HEK293 (cell line): ENCODE data around the gene ADRB2.

Source experiments
- CTCF ChIA-PET: fragments of 350-600 bp; formaldehyde crosslinking; extraction: SDS; loops from one replicate; lab custom pipeline; 2021; ENCODE audit warnings: antibody characterized with exemption; lab: Yijun Ruan, JAX
- POLR2A ChIA-PET: fragments of 300-600 bp; formaldehyde crosslinking; extraction: SDS; loops from one replicate; lab custom pipeline; 2020; ENCODE audit warnings: antibody characterized with exemption, inconsistent platforms; lab: Yijun Ruan, JAX
- H3K27ac ChIP-seq: fragments of 200-500 bp; sonication (Bioruptor generic); 2 replicates; pipeline ENCODE4 v1.5.1; 2014; ENCODE audit warnings: low read depth, low read length, control low read depth, inconsistent platforms; ENCODE audit errors: extremely low read depth
- H3K36me3 ChIP-seq, 2 experiments: fragments of 200-500 bp in 1 of 2; sonication (Bioruptor generic) in 1 of 2; 1 replicate in 1 of 2; 2 replicates in 1 of 2; pipeline ENCODE4 v1.5.1; 2014 to 2017; ENCODE audit warnings: inconsistent platforms in 2 of 2, low read length in 2 of 2; ENCODE audit not compliant: control insufficient read depth in 2 of 2, insufficient read depth in 1 of 2
- H3K4me1 ChIP-seq: fragments of 200-500 bp; sonication (Bioruptor generic); 2 replicates; pipeline ENCODE4 v1.5.1; 2014; ENCODE audit warnings: mild to moderate bottlenecking, low read length, inconsistent platforms; ENCODE audit not compliant: control insufficient read depth, insufficient read depth
- H3K4me3 ChIP-seq: 2 replicates; pipeline ENCODE4 v1.5.1; 2011; ENCODE audit warnings: low read depth, mild to moderate bottlenecking, control low read depth, low read length, moderate library complexity
- H3K9me3 ChIP-seq: fragments of 200-500 bp; sonication (Bioruptor generic); 2 replicates; pipeline ENCODE4 v1.5.1; 2014; ENCODE audit warnings: low read depth, low read length, inconsistent platforms; ENCODE audit not compliant: control insufficient read depth, insufficient read depth
- FEZF1 ChIP-seq: fragments of 450-650 bp; formaldehyde crosslinking; IDR thresholded peaks from 2 replicates; pipeline ENCODE4 v1.5.1; 2016; ENCODE audit warnings: missing biosample characterization, missing genetic modification characterization
- GLI4 ChIP-seq: fragments of 450-650 bp; formaldehyde crosslinking; IDR thresholded peaks from 2 replicates; pipeline ENCODE4 v1.5.1; 2016; ENCODE audit warnings: missing biosample characterization, missing genetic modification characterization
- GLIS1 ChIP-seq: fragments of 450-650 bp; formaldehyde crosslinking; IDR thresholded peaks from 2 replicates; pipeline ENCODE4 v1.5.1; 2016; ENCODE audit warnings: missing biosample characterization, missing genetic modification characterization
- KLF9 ChIP-seq: fragments of 450-650 bp; formaldehyde crosslinking; IDR thresholded peaks from 2 replicates; pipeline ENCODE4 v1.5.1; 2016; ENCODE audit warnings: missing biosample characterization, missing genetic modification characterization, low read depth
- OSR2 ChIP-seq: fragments of 450-650 bp; formaldehyde crosslinking; IDR thresholded peaks from 2 replicates; pipeline ENCODE4 v1.5.1; 2016; ENCODE audit warnings: missing biosample characterization, missing genetic modification characterization
- RBAK ChIP-seq: fragments of 450-650 bp; formaldehyde crosslinking; IDR thresholded peaks from 2 replicates; pipeline ENCODE4 v1.5.1; 2016; ENCODE audit warnings: missing biosample characterization, missing genetic modification characterization
- SP3 ChIP-seq: fragments of 450-650 bp; formaldehyde crosslinking; IDR thresholded peaks from 2 replicates; pipeline ENCODE4 v1.5.1; 2016; ENCODE audit warnings: missing biosample characterization, missing genetic modification characterization
- ZBTB17 ChIP-seq: fragments of 450-650 bp; formaldehyde crosslinking; IDR thresholded peaks from 2 replicates; pipeline ENCODE4 v1.5.1; 2016; ENCODE audit warnings: missing biosample characterization, missing genetic modification characterization
- ZNF16 ChIP-seq: fragments of 450-650 bp; formaldehyde crosslinking; IDR thresholded peaks from 2 replicates; pipeline ENCODE4 v1.5.1; 2016; ENCODE audit warnings: low read depth, missing biosample characterization, missing genetic modification characterization
- ZNF174 ChIP-seq: fragments of 450-650 bp; formaldehyde crosslinking; IDR thresholded peaks from 2 replicates; pipeline ENCODE4 v1.5.0; 2017; ENCODE audit warnings: missing biosample characterization, mild to moderate bottlenecking, missing genetic modification characterization
- ZNF184 ChIP-seq: fragments of 450-650 bp; IDR thresholded peaks from 2 replicates; pipeline ENCODE4 v1.5.1; 2018; ENCODE audit warnings: missing biosample characterization, mild to moderate bottlenecking, missing genetic modification characterization
- ZNF211 ChIP-seq: fragments of 450-650 bp; formaldehyde crosslinking; IDR thresholded peaks from 2 replicates; pipeline ENCODE4 v1.5.1; 2016; ENCODE audit warnings: low read depth, missing biosample characterization, missing genetic modification characterization
- ZNF23 ChIP-seq: fragments of 450-650 bp; formaldehyde crosslinking; IDR thresholded peaks from 2 replicates; pipeline ENCODE4 v1.5.1; 2016; ENCODE audit warnings: missing biosample characterization, missing genetic modification characterization, borderline replicate concordance
- ZNF248 ChIP-seq: fragments of 450-650 bp; formaldehyde crosslinking; IDR thresholded peaks from 2 replicates; pipeline ENCODE4 v1.5.1; 2017; ENCODE audit warnings: missing biosample characterization, missing genetic modification characterization
- ZNF266 ChIP-seq: fragments of 450-650 bp; formaldehyde crosslinking; IDR thresholded peaks from 2 replicates; pipeline ENCODE4 v1.5.1; 2016; ENCODE audit warnings: missing biosample characterization, missing genetic modification characterization, low read depth
- ZNF311 ChIP-seq: fragments of 450-650 bp; formaldehyde crosslinking; IDR thresholded peaks from 2 replicates; pipeline ENCODE4 v1.5.1; 2017; ENCODE audit warnings: missing biosample characterization, missing genetic modification characterization, borderline replicate concordance
- ZNF350 ChIP-seq: fragments of 450-650 bp; formaldehyde crosslinking; IDR thresholded peaks from 2 replicates; pipeline ENCODE4 v1.5.0; 2017; ENCODE audit warnings: missing biosample characterization, mild to moderate bottlenecking, missing genetic modification characterization
- ZNF488 ChIP-seq: fragments of 450-650 bp; formaldehyde crosslinking; IDR thresholded peaks from 2 replicates; pipeline ENCODE4 v1.5.1; 2016; ENCODE audit warnings: missing biosample characterization, missing genetic modification characterization
- ZNF510 ChIP-seq: fragments of 450-650 bp; formaldehyde crosslinking; IDR thresholded peaks from 2 replicates; pipeline ENCODE4 v1.5.1; 2018; ENCODE audit warnings: mild to moderate bottlenecking, missing genetic modification characterization, missing biosample characterization; ENCODE audit not compliant: insufficient replicate concordance
- ZNF521 ChIP-seq: fragments of 450-650 bp; formaldehyde crosslinking; IDR thresholded peaks from 2 replicates; pipeline ENCODE4 v1.5.1; 2017; ENCODE audit warnings: missing biosample characterization, mild to moderate bottlenecking, missing genetic modification characterization
- ZNF530 ChIP-seq: fragments of 450-650 bp; formaldehyde crosslinking; IDR thresholded peaks from 2 replicates; pipeline ENCODE4 v1.5.1; 2016; ENCODE audit warnings: low read depth, missing biosample characterization, missing genetic modification characterization
- ZNF548 ChIP-seq: fragments of 450-650 bp; formaldehyde crosslinking; IDR thresholded peaks from 2 replicates; pipeline ENCODE4 v1.5.1; 2016; ENCODE audit warnings: missing biosample characterization, missing genetic modification characterization
- ZNF623 ChIP-seq: fragments of 450-650 bp; formaldehyde crosslinking; IDR thresholded peaks from 2 replicates; pipeline ENCODE4 v1.5.1; 2016; ENCODE audit warnings: missing biosample characterization, missing genetic modification characterization
- ZNF624 ChIP-seq: fragments of 450-650 bp; formaldehyde crosslinking; IDR thresholded peaks from 2 replicates; pipeline ENCODE4 v1.5.1; 2017; ENCODE audit warnings: missing biosample characterization, missing genetic modification characterization
- ZNF658 ChIP-seq: fragments of 450-650 bp; formaldehyde crosslinking; IDR thresholded peaks from 2 replicates; pipeline ENCODE4; 2016; ENCODE audit warnings: missing biosample characterization, missing genetic modification characterization
- ZNF664 ChIP-seq: fragments of 450-650 bp; formaldehyde crosslinking; IDR thresholded peaks from 2 replicates; pipeline ENCODE4 v1.5.1; 2016; ENCODE audit warnings: missing biosample characterization, missing genetic modification characterization
- ZNF776 ChIP-seq: fragments of 450-650 bp; formaldehyde crosslinking; IDR thresholded peaks from 2 replicates; pipeline ENCODE4 v1.5.0; 2017; ENCODE audit warnings: missing biosample characterization, missing genetic modification characterization, borderline replicate concordance
- ZNF837 ChIP-seq: fragments of 450-650 bp; formaldehyde crosslinking; IDR thresholded peaks from 2 replicates; pipeline ENCODE4 v1.5.1; 2016; ENCODE audit warnings: missing biosample characterization, missing genetic modification characterization
- ZSCAN16 ChIP-seq: fragments of 450-650 bp; formaldehyde crosslinking; IDR thresholded peaks from 2 replicates; pipeline ENCODE4 v1.5.1; 2016; ENCODE audit warnings: missing biosample characterization, missing genetic modification characterization
- TF ChIP-seq, protein P1 (sequence below): fragments of 450-650 bp; formaldehyde crosslinking; IDR thresholded peaks from 2 replicates; pipeline ENCODE4 v1.5.1; 2016; ENCODE audit warnings: missing biosample characterization, missing genetic modification characterization
- TF ChIP-seq, protein P2 (sequence below): fragments of 450-650 bp; formaldehyde crosslinking; IDR thresholded peaks from 2 replicates; pipeline ENCODE4 v1.5.1; 2016; ENCODE audit warnings: missing biosample characterization, missing genetic modification characterization, borderline replicate concordance

Gene ADRB2

DNA sequence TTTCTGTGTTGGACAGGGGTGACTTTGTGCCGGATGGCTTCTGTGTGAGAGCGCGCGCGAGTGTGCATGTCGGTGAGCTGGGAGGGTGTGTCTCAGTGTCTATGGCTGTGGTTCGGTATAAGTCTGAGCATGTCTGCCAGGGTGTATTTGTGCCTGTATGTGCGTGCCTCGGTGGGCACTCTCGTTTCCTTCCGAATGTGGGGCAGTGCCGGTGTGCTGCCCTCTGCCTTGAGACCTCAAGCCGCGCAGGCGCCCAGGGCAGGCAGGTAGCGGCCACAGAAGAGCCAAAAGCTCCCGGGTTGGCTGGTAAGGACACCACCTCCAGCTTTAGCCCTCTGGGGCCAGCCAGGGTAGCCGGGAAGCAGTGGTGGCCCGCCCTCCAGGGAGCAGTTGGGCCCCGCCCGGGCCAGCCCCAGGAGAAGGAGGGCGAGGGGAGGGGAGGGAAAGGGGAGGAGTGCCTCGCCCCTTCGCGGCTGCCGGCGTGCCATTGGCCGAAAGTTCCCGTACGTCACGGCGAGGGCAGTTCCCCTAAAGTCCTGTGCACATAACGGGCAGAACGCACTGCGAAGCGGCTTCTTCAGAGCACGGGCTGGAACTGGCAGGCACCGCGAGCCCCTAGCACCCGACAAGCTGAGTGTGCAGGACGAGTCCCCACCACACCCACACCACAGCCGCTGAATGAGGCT, at the start of gene ADRB2:
Gene ADRB2, plus strand, starts transcription at position 559 of the 686 bp plus-strand sequence. CDS start 221 bp downstream, outside the sequence.
- Histone ChIP-seq H3K4me3 (peak within 1 kb of the TSS; percentile 69), H3K27ac (peak within 1 kb of the TSS; percentile 46; the same call in 1 of the 2 replicates), H3K9me3 (no peaks in the 10 kb centered on the region), H3K36me3 (no peaks in the 10 kb centered on the region), H3K4me1 (peaks cover 21% of the 10 kb centered on the region; the same call in 1 of the 2 replicates)
- ChIA-PET POLR2A (interaction anchor here (0.7 to 1.5 kb wide), 14 partner anchors 8 to 198 kb away, joined by 3 to 4 read pairs (median 3); no protein-coding TSS in a partner anchor), CTCF (interaction anchor here (0.6 to 1.8 kb wide), 11 partner anchors 9 to 417 kb away, joined by 3 to 6 read pairs (median 3); no protein-coding TSS in a partner anchor)
- no peak for TF ChIP-seq ZNF184 (tag by site-specific recombination)
- peak; percentile 22; the same call in 1 of the 2 replicates for TF ChIP-seq FEZF1 (tag by site-specific recombination)
- no peak for TF ChIP-seq ZNF23 (tag by site-specific recombination)
- no peak for TF ChIP-seq ZNF658
- TF ChIP-seq ZNF624 = no peak
- no peak for TF ChIP-seq RBAK (tag by site-specific recombination)
- TF ChIP-seq, protein P1, sequence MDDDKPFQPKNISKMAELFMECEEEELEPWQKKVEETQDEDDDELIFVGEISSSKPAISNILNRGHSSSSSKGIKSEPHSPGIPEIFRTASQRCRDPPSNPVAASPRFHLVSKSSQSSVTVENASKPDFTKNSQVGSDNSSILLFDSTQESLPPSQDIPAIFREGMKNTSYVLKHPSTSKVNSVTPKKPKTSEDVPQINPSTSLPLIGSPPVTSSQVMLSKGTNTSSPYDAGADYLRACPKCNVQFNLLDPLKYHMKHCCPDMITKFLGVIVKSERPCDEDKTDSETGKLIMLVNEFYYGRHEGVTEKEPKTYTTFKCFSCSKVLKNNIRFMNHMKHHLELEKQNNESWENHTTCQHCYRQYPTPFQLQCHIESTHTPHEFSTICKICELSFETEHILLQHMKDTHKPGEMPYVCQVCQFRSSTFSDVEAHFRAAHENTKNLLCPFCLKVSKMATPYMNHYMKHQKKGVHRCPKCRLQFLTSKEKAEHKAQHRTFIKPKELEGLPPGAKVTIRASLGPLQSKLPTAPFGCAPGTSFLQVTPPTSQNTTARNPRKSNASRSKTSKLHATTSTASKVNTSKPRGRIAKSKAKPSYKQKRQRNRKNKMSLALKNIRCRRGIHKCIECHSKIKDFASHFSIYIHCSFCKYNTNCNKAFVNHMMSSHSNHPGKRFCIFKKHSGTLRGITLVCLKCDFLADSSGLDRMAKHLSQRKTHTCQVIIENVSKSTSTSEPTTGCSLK = no peak
- no peak for TF ChIP-seq ZNF623 (tag by site-specific recombination)
- no peak for TF ChIP-seq ZSCAN16
- no peak for TF ChIP-seq ZNF248 (tag by site-specific recombination)
- TF ChIP-seq ZNF266 (tag by site-specific recombination) = no peak
- TF ChIP-seq ZNF664 (tag by site-specific recombination) = no peak
- peak; percentile 95; the same call in 1 of the 2 replicates for TF ChIP-seq OSR2 (tag by site-specific recombination)
- TF ChIP-seq ZBTB17 (tag by site-specific recombination) = peak; percentile 98
- TF ChIP-seq ZNF776 (tag by site-specific recombination) = no peak
- TF ChIP-seq ZNF548 = no peak
- peak; percentile 73 for TF ChIP-seq GLIS1 (tag by site-specific recombination)
- TF ChIP-seq ZNF174 = no peak
- no peak for TF ChIP-seq ZNF16
- TF ChIP-seq, protein P2, sequence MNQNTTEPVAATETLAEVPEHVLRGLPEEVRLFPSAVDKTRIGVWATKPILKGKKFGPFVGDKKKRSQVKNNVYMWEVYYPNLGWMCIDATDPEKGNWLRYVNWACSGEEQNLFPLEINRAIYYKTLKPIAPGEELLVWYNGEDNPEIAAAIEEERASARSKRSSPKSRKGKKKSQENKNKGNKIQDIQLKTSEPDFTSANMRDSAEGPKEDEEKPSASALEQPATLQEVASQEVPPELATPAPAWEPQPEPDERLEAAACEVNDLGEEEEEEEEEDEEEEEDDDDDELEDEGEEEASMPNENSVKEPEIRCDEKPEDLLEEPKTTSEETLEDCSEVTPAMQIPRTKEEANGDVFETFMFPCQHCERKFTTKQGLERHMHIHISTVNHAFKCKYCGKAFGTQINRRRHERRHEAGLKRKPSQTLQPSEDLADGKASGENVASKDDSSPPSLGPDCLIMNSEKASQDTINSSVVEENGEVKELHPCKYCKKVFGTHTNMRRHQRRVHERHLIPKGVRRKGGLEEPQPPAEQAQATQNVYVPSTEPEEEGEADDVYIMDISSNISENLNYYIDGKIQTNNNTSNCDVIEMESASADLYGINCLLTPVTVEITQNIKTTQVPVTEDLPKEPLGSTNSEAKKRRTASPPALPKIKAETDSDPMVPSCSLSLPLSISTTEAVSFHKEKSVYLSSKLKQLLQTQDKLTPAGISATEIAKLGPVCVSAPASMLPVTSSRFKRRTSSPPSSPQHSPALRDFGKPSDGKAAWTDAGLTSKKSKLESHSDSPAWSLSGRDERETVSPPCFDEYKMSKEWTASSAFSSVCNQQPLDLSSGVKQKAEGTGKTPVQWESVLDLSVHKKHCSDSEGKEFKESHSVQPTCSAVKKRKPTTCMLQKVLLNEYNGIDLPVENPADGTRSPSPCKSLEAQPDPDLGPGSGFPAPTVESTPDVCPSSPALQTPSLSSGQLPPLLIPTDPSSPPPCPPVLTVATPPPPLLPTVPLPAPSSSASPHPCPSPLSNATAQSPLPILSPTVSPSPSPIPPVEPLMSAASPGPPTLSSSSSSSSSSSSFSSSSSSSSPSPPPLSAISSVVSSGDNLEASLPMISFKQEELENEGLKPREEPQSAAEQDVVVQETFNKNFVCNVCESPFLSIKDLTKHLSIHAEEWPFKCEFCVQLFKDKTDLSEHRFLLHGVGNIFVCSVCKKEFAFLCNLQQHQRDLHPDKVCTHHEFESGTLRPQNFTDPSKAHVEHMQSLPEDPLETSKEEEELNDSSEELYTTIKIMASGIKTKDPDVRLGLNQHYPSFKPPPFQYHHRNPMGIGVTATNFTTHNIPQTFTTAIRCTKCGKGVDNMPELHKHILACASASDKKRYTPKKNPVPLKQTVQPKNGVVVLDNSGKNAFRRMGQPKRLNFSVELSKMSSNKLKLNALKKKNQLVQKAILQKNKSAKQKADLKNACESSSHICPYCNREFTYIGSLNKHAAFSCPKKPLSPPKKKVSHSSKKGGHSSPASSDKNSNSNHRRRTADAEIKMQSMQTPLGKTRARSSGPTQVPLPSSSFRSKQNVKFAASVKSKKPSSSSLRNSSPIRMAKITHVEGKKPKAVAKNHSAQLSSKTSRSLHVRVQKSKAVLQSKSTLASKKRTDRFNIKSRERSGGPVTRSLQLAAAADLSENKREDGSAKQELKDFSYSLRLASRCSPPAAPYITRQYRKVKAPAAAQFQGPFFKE (tag by site-specific recombination) = no peak
- no peak for TF ChIP-seq ZNF488 (tag by site-specific recombination)
- TF ChIP-seq ZNF350 = no peak
- no peak for TF ChIP-seq ZNF211 (tag by site-specific recombination)
- TF ChIP-seq ZNF521 (tag by site-specific recombination) = no peak
- TF ChIP-seq ZNF510 (tag by site-specific recombination) = no peak
- TF ChIP-seq SP3 (tag by site-specific recombination) = peak; percentile 97
- peak; percentile 92 for TF ChIP-seq KLF9
- TF ChIP-seq ZNF837 (tag by site-specific recombination) = no peak
- TF ChIP-seq GLI4 (tag by site-specific recombination) = no peak
- TF ChIP-seq ZNF311 (tag by site-specific recombination) = no peak
- no peak for TF ChIP-seq ZNF530 (tag by site-specific recombination)
